ENCODE measurements around the gene MAN1C1.

Gene MAN1C1

DNA sequence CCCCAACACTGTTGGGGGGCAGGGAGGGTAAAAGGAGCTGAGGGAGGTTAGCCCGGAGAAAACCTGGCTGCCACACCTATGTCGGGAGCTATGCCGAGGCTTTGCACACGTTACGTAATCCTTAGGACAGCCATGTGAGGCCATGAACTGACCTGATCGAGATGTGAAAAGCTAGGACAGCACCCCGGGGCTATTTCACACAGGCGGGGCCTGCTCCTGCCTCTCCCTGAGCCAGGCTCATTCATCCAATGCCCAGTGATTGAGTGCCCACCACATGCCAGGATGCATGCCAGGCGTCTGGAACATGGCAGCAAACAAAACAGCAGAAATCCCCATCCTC is 43.0 kb upstream of the MAN1C1 start:
- H3K36me3 ChIP-seq (ENCODE audit: insufficient read depth, low read length), result no peaks in the 10 kb centered on the region
- no peaks in the 10 kb centered on the region for H3K27me3 ChIP-seq (ENCODE audit: insufficient read depth, low read length)
- H3K27ac ChIP-seq (ENCODE audit: low read depth, low read length), result no peak overlapping the region
- no peak overlapping the region for H3K4me3 ChIP-seq (ENCODE audit: low read depth, low read length)
- H3K4me1 ChIP-seq (ENCODE audit: control insufficient read depth, insufficient read depth, low read length, unreplicated experiment), result peaks cover 13% of the 10 kb centered on the region
- no peak overlapping the region for H2AFZ ChIP-seq (ENCODE audit: low read length, unreplicated experiment)
- H3K79me2 ChIP-seq (ENCODE audit: control insufficient read depth, insufficient read depth, low read length, unreplicated experiment), result no peaks in the 10 kb centered on the region

DNA sequence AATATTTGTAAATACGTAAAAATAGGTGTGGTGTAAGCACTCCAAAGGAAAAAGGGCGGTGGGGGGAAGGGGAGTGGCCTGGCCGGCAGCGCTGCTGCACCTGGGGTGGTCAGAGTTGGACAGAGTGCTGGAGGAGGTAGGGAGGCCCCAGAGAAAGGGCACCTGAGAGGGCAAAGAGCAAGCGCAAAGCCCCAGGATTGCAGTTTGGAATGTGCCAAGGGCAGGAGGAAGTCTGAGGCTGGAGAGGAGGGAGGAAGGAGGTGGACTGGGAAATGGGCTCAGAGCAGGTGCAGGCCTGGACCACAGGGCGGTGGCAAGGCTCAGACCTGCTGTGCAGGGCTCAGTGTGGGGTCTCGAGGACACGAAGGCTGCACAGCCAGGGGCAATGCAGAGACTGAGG is 42.6 kb upstream of the MAN1C1 start:
- peaks cover 9% of the 10 kb centered on the region for H3K4me1 ChIP-seq (ENCODE audit: control insufficient read depth, insufficient read depth, low read length, unreplicated experiment)
- H3K27ac ChIP-seq (ENCODE audit: low read depth, low read length), result no peak overlapping the region
- H3K27me3 ChIP-seq (ENCODE audit: insufficient read depth, low read length), result no peaks in the 10 kb centered on the region
- H2AFZ ChIP-seq (ENCODE audit: low read length, unreplicated experiment), result no peak overlapping the region
- H3K4me3 ChIP-seq (ENCODE audit: low read depth, low read length), result no peak overlapping the region
- H3K36me3 ChIP-seq (ENCODE audit: insufficient read depth, low read length), result no peaks in the 10 kb centered on the region
- no peaks in the 10 kb centered on the region for H3K79me2 ChIP-seq (ENCODE audit: control insufficient read depth, insufficient read depth, low read length, unreplicated experiment)

GRCh38 chr1:25575191-25575590 is 41.4 kb upstream of the MAN1C1 start:
- Histone ChIP-seq H2AFZ (ENCODE audit: low read length, unreplicated experiment) (no peak overlapping the region), H3K36me3 (ENCODE audit: insufficient read depth, low read length) (no peaks in the 10 kb centered on the region), H3K79me2 (ENCODE audit: control insufficient read depth, insufficient read depth, low read length, unreplicated experiment) (no peaks in the 10 kb centered on the region), H3K27ac (ENCODE audit: low read depth, low read length) (no peak overlapping the region), H3K27me3 (ENCODE audit: insufficient read depth, low read length) (no peaks in the 10 kb centered on the region), H3K4me1 (ENCODE audit: control insufficient read depth, insufficient read depth, low read length, unreplicated experiment) (no peaks in the 10 kb centered on the region), H3K4me3 (ENCODE audit: low read depth, low read length) (no peak overlapping the region)

GRCh38 chr1:25576459-25577133 is 40.0 kb upstream of the MAN1C1 start:
- Histone ChIP-seq H3K4me3 (ENCODE audit: low read depth, low read length) (no peak overlapping the region), H3K27me3 (ENCODE audit: insufficient read depth, low read length) (no peaks in the 10 kb centered on the region), H3K79me2 (ENCODE audit: control insufficient read depth, insufficient read depth, low read length, unreplicated experiment) (no peaks in the 10 kb centered on the region), H3K36me3 (ENCODE audit: insufficient read depth, low read length) (no peaks in the 10 kb centered on the region), H3K27ac (ENCODE audit: low read depth, low read length) (no peak overlapping the region), H3K4me1 (ENCODE audit: control insufficient read depth, insufficient read depth, low read length, unreplicated experiment) (no peaks in the 10 kb centered on the region), H2AFZ (ENCODE audit: low read length, unreplicated experiment) (no peak overlapping the region)

DNA sequence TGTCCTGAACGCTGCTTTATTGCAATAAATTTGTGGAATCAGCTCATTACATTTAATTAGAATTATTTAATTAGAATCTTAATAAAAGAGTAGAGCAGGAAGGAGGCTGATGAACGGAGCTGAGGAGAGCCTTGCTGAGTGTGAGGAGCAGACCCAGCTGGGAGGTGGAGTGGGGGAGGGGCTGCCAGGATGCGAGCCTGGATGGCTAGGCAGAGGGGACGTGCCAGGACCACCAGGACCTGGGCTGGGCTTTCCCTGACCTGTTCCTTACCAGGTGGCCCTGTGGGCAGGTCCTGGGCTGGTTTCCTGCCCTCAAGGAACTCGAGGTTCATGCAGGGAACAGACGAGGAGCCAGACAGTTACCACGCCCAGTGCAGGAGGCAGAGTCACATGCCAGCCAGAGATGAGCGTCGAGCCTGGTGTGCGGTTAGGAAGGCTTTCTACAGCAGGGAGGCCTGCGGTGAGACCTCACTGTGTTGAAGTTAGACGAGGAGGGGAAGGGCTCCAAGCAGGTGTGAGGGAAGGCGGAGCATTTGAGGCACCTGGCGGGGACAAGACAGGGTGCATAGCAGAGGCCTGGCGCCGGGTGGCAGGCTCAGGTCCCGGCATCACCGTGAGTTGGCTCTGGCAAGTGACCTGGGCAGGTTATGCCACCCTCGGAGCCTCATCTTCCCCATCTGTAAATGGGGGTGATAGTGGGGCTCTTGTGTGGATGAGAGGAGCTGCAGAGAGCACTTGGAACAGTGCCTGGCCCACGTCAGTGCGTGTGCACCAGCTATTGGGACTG is 39.3 kb upstream of the MAN1C1 start:
- H3K79me2 ChIP-seq (ENCODE audit: control insufficient read depth, insufficient read depth, low read length, unreplicated experiment), result no peaks in the 10 kb centered on the region
- H2AFZ ChIP-seq (ENCODE audit: low read length, unreplicated experiment), result no peak overlapping the region
- H3K36me3 ChIP-seq (ENCODE audit: insufficient read depth, low read length), result no peaks in the 10 kb centered on the region
- no peak overlapping the region for H3K4me3 ChIP-seq (ENCODE audit: low read depth, low read length)
- H3K27me3 ChIP-seq (ENCODE audit: insufficient read depth, low read length), result no peaks in the 10 kb centered on the region
- H3K27ac ChIP-seq (ENCODE audit: low read depth, low read length), result no peak overlapping the region
- H3K4me1 ChIP-seq (ENCODE audit: control insufficient read depth, insufficient read depth, low read length, unreplicated experiment), result no peaks in the 10 kb centered on the region

DNA sequence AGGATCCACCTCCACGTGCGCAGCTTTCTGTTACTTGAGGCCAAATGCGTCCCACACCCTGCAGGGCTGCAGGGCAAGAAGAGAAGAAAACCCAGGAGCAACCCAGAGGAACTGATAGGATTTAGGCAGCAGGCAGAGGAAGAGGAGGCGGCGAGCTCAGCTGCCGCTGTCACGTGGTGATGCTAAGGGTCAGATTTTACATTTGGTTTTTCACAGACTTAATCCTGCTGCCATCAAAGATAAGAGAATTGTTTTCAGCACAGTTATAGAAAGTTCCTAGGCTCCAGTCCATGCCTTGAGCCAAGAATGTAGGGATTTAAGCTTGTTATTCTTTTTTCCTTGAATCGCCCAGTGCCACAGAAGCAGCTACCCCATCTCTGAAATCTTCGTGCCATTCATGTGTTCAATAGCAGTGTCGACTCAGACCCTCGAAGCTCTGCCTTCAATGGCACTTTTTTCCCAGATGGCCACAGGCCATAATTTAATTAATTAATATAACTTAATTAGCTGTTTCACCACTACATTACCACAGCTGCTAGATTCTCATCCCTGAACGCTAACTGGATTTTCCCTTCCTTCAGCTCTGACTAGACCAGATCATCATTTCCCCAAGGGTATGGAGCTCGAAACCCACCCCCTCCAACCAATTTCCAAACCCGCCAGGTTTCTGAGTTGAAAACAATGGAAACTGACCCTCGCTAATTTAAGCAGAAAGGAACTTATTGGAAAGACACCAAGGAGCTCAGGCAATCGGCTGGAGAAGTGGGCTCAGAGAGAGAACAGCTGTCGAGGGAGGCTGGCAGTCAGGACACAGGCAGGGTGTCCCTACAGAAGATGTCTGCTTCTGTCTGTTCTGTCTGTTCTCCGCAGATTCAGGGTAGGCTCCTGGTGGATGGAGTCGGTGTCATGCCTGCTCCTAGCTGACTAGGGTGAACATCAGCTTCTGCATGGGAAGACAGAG is 37.0 kb upstream of the MAN1C1 start:
- Histone ChIP-seq H3K4me1 (ENCODE audit: control insufficient read depth, insufficient read depth, low read length, unreplicated experiment) (peaks cover under 1% of the 10 kb centered on the region), H3K4me3 (ENCODE audit: low read depth, low read length) (no peak overlapping the region), H2AFZ (ENCODE audit: low read length, unreplicated experiment) (no peak overlapping the region), H3K27ac (ENCODE audit: low read depth, low read length) (no peak overlapping the region), H3K36me3 (ENCODE audit: insufficient read depth, low read length) (no peaks in the 10 kb centered on the region), H3K79me2 (ENCODE audit: control insufficient read depth, insufficient read depth, low read length, unreplicated experiment) (no peaks in the 10 kb centered on the region), H3K27me3 (ENCODE audit: insufficient read depth, low read length) (no peaks in the 10 kb centered on the region)

DNA sequence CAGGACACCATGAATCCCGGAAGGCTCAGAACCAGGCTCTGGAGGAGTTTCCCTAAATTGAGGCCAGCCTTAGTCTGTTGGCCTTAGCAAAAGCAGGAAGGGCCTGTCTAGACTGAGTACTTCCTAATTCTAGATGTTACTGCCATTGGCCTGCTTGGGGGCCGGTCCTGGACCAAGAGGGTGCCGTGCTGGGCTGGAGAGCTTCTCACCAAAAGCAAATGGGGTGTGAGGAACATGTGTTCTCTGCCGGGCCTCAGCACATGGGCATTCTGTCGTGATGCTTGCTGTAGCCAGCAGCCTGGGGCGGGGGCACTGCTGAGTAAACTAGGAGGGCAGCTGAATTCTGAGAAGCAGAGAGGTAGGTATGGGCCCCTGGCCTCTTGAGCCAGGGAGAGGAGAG is 35.7 kb upstream of the MAN1C1 start:
- H2AFZ ChIP-seq (ENCODE audit: low read length, unreplicated experiment), result no peak overlapping the region

GRCh38 chr1:25581764-25582163 is 34.8 kb upstream of the MAN1C1 start:
- H3K79me2 ChIP-seq (ENCODE audit: control insufficient read depth, insufficient read depth, low read length, unreplicated experiment), result no peaks in the 10 kb centered on the region
- no peak overlapping the region for H3K4me3 ChIP-seq (ENCODE audit: low read depth, low read length)
- no peak overlapping the region for H2AFZ ChIP-seq (ENCODE audit: low read length, unreplicated experiment)
- peaks cover 4% of the 10 kb centered on the region for H3K4me1 ChIP-seq (ENCODE audit: control insufficient read depth, insufficient read depth, low read length, unreplicated experiment)
- H3K27me3 ChIP-seq (ENCODE audit: insufficient read depth, low read length), result no peaks in the 10 kb centered on the region
- no peaks in the 10 kb centered on the region for H3K36me3 ChIP-seq (ENCODE audit: insufficient read depth, low read length)
- no peak overlapping the region for H3K27ac ChIP-seq (ENCODE audit: low read depth, low read length)

More for the DNA sequence above, 35.7 kb upstream of the MAN1C1 start:
- no peaks in the 10 kb centered on the region for H3K79me2 ChIP-seq (ENCODE audit: control insufficient read depth, insufficient read depth, low read length, unreplicated experiment)
- H3K36me3 ChIP-seq (ENCODE audit: insufficient read depth, low read length), result no peaks in the 10 kb centered on the region
- no peak overlapping the region for H3K27ac ChIP-seq (ENCODE audit: low read depth, low read length)
- no peaks in the 10 kb centered on the region for H3K27me3 ChIP-seq (ENCODE audit: insufficient read depth, low read length)
- no peak overlapping the region for H3K4me3 ChIP-seq (ENCODE audit: low read depth, low read length)
- H3K4me1 ChIP-seq (ENCODE audit: control insufficient read depth, insufficient read depth, low read length, unreplicated experiment), result peaks cover 4% of the 10 kb centered on the region

DNA sequence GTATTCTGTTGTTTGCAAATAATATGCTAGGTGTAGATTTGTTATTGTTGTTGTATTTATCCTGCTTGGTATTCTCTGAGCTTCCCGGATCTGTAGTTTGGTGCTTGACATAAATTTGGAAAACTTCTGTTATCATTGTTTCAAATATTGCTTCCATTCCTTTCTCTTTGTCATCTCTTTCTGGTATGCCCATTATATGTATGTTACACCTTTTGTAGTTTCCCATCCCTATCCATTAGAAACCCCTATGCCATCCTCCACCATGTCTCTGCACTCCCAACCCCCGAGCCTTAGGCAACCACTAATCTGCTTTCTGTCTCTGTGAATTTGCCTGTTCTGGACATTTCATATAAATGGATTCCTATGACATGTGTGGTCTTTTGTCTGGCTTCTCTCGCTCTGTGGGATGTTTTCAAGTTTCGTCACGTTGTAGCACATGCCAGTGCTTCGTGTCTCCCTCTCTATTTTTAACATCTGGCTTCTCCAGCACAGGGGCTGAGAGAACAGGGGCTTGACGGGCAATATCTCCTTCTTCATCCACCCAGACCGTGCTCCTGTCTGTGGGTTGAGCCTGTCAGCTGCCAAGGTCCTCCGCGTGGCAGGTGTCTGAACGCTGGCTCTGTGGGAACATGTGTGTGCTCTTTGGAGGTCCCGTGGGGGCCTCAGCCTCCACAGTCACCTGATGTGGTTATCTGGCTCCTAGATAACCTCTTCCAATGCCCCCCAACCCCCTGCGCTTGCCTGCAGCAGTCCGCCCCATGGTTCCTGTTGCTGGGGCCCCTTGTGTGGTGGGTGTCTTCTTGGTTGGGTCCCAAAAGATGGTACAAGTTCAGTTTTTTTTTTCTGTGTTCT is 32.8 kb upstream of the MAN1C1 start:
- H3K79me2 ChIP-seq (ENCODE audit: control insufficient read depth, insufficient read depth, low read length, unreplicated experiment), result no peaks in the 10 kb centered on the region
- H2AFZ ChIP-seq (ENCODE audit: low read length, unreplicated experiment), result no peak overlapping the region
- H3K4me1 ChIP-seq (ENCODE audit: control insufficient read depth, insufficient read depth, low read length, unreplicated experiment), result peaks cover 4% of the 10 kb centered on the region
- no peaks in the 10 kb centered on the region for H3K36me3 ChIP-seq (ENCODE audit: insufficient read depth, low read length)
- H3K4me3 ChIP-seq (ENCODE audit: low read depth, low read length), result no peak overlapping the region
- no peak overlapping the region for H3K27ac ChIP-seq (ENCODE audit: low read depth, low read length)
- no peaks in the 10 kb centered on the region for H3K27me3 ChIP-seq (ENCODE audit: insufficient read depth, low read length)

DNA sequence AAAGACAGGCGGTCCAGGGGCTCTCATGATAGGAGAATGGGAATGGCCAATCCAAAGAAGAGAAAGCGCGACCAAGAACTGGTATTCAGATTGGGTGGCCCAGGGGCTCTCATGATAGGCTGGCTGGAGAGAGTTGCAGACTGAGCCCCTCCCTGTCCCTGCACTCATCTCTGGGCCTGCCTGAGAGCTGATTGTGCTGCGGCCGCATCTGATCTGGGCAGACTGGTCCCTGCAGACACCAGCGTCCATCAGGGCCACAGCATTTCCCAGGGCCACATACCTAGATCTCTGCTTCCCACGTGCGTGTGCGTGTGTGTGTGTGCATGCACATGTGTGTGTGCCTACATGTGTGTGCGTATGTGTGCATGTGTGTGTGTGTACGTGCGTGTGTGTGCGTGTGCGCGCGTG is 30.4 kb upstream of the MAN1C1 start:
- Histone ChIP-seq H3K36me3 (ENCODE audit: insufficient read depth, low read length) (no peaks in the 10 kb centered on the region), H3K27me3 (ENCODE audit: insufficient read depth, low read length) (no peaks in the 10 kb centered on the region), H3K27ac (ENCODE audit: low read depth, low read length) (no peak overlapping the region)

More for the DNA sequence above, 30.4 kb upstream of the MAN1C1 start:
- no peak overlapping the region for H3K4me3 ChIP-seq (ENCODE audit: low read depth, low read length)
- peaks cover 4% of the 10 kb centered on the region for H3K4me1 ChIP-seq (ENCODE audit: control insufficient read depth, insufficient read depth, low read length, unreplicated experiment)
- no peaks in the 10 kb centered on the region for H3K79me2 ChIP-seq (ENCODE audit: control insufficient read depth, insufficient read depth, low read length, unreplicated experiment)
- no peak overlapping the region for H2AFZ ChIP-seq (ENCODE audit: low read length, unreplicated experiment)

Data from ACC112 (cell line).